ENCODE measurements around the gene TMEM156.

TMEM156 gene

GRCh38 chr4:38920186-38920585 is 112.0 kb downstream of the TMEM156 start:
- no peak for DNase-seq (ENCODE audit: low read depth)
- TF ChIP-seq CTCF (IDR thresholded peaks at IDR 0.05; ENCODE audit: low read depth, low read length, missing control alignments), result no peak
- H3K4me3 ChIP-seq (ENCODE audit: low read depth, low read length), result no peak overlapping the region

GRCh38 chr4:38919494-38919893 is 112.7 kb downstream of the TMEM156 start:
- TF ChIP-seq CTCF (IDR thresholded peaks at IDR 0.05; ENCODE audit: low read depth, low read length, missing control alignments), result no peak
- no peak for DNase-seq (ENCODE audit: low read depth)
- no peak overlapping the region for H3K4me3 ChIP-seq (ENCODE audit: low read depth, low read length)

GRCh38 chr4:38917481-38918025 is 114.7 kb downstream of the TMEM156 start:
- DNase-seq (ENCODE audit: low read depth), result no peak
- no peak overlapping the region for H3K4me3 ChIP-seq (ENCODE audit: low read depth, low read length)
- no peak for TF ChIP-seq CTCF (IDR thresholded peaks at IDR 0.05; ENCODE audit: low read depth, low read length, missing control alignments)

All from GM12864 (cell line).